Type B pancreatic cell (in vitro differentiated cells): ENCODE results near the gene RTRAF. TPM values are rescaled to one million over a fixed set of nuclear protein-coding genes. Genes with fewer than 3 reads are reported as not detected.
A peak's percentile ranks its signal among the peaks of the same experiment; 100 is the strongest.

Source experiments
- DNase-seq: peaks from one replicate; pipeline ENCODE4 v3.0.0; 2021; ENCODE audit warnings: mixed read lengths; ENCODE audit not compliant: unreplicated experiment; ENCODE audit errors: extremely low spot score
- H3K27ac Mint-ChIP-seq: 2 replicates; pipeline ENCODE4 v1.8.0; 2021; ENCODE audit warnings: mild to moderate bottlenecking, mixed read lengths
- H3K27me3 Mint-ChIP-seq: 2 replicates; pipeline ENCODE4 v1.8.0; 2021; ENCODE audit warnings: mixed read lengths
- H3K36me3 Mint-ChIP-seq: 2 replicates; pipeline ENCODE4 v1.8.0; 2021; ENCODE audit warnings: mixed read lengths
- H3K4me1 Mint-ChIP-seq: one replicate; pipeline ENCODE4 v1.8.0; 2021; ENCODE audit warnings: mixed read lengths; ENCODE audit not compliant: unreplicated experiment
- H3K4me3 Mint-ChIP-seq: 2 replicates; pipeline ENCODE4 v1.8.0; 2021; ENCODE audit warnings: mild to moderate bottlenecking, mixed read lengths
- H3K9me3 Mint-ChIP-seq: 2 replicates; pipeline ENCODE4 v1.8.0; 2021; ENCODE audit warnings: mixed read lengths
- total RNA-seq: library from RNA; stranded (reverse); gene quantifications from 2 replicates; pipeline ENCODE4 v1.2.1, GENCODE V29; 2021; ENCODE audit warnings: low replicate concordance
- TF ChIP-seq, protein P1 (sequence below): fragments of 200-600 bp; sonication (generic); conservative IDR thresholded peaks from 2 replicates; pipeline ENCODE4 v1.5.0; 2021; ENCODE audit warnings: antibody characterized with exemption, mild to moderate bottlenecking

Gene RTRAF
- total RNA-seq, 1 donor from 2014 or later = 206 TPM

DNA sequence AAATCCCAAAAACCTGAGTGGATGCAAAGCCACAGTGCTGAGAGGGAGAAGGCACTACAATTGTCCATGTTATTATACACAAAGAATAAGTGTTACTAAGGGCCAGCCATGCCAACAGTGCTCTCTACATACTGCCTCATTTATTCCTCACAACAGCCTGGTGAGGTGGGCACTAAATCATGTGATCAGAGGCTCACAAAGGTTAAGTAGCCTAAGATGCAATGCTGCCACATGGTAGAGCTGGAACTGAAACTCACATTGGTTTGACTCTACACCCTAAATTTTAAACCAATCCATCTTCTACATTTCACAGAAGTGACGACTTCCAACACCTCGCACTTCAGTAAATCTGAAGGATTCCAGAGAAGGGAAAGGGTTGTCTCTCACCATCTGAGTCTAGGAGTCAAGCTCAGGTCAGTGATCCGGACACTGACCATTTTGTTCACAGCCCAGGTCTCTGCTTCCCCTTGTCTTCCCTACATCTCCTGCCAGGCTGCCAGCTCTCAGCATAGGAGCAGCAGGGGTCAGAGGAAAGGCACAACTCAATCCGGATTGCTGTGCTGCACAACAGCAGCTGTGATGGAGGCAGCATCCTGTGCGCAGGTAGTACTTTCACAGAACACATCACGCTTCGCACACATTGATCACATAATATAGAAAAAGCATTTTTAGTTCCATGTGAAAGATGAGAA is 49.9 kb downstream of the RTRAF start:
- no peak for DNase-seq
- Mint-ChIP-seq H3K27ac (no peak overlapping the region), H3K27me3 (peaks cover 5% of the 10 kb centered on the region), H3K4me1 (peaks cover 6% of the 10 kb centered on the region), H3K9me3 (peaks cover 3% of the 10 kb centered on the region), H3K4me3 (no peak overlapping the region), H3K36me3 (peaks cover 14% of the 10 kb centered on the region)
- TF ChIP-seq, protein P1, sequence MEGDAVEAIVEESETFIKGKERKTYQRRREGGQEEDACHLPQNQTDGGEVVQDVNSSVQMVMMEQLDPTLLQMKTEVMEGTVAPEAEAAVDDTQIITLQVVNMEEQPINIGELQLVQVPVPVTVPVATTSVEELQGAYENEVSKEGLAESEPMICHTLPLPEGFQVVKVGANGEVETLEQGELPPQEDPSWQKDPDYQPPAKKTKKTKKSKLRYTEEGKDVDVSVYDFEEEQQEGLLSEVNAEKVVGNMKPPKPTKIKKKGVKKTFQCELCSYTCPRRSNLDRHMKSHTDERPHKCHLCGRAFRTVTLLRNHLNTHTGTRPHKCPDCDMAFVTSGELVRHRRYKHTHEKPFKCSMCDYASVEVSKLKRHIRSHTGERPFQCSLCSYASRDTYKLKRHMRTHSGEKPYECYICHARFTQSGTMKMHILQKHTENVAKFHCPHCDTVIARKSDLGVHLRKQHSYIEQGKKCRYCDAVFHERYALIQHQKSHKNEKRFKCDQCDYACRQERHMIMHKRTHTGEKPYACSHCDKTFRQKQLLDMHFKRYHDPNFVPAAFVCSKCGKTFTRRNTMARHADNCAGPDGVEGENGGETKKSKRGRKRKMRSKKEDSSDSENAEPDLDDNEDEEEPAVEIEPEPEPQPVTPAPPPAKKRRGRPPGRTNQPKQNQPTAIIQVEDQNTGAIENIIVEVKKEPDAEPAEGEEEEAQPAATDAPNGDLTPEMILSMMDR = no peak

DNA sequence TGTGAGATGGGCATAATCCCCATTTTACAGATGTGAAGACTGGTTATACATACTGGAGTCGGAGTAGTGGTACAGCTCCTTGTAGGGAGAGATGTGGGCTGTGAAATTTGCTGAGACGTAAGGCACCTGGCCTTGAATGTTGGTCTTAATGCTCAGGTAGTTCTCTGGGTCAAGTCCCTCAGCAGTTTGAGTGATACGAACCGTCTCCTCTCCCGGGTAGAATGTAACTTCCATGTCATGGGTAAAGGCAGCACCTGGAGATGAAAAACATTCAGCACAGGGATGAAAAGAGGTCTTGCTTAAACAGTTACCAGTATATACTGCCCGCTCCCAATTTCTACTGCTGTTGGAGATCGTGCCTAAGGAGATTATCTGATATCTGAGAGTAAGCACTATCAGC is 51.3 kb downstream of the RTRAF start:
- H3K27ac Mint-ChIP-seq = no peak overlapping the region
- DNase-seq = no peak
- H3K4me3 Mint-ChIP-seq = no peak overlapping the region
- H3K9me3 Mint-ChIP-seq = no peaks in the 10 kb centered on the region
- H3K36me3 Mint-ChIP-seq = peaks cover 7% of the 10 kb centered on the region
- TF ChIP-seq, protein P1 = no peak
- peaks cover 5% of the 10 kb centered on the region for H3K27me3 Mint-ChIP-seq
- H3K4me1 Mint-ChIP-seq = peaks cover 9% of the 10 kb centered on the region

DNA sequence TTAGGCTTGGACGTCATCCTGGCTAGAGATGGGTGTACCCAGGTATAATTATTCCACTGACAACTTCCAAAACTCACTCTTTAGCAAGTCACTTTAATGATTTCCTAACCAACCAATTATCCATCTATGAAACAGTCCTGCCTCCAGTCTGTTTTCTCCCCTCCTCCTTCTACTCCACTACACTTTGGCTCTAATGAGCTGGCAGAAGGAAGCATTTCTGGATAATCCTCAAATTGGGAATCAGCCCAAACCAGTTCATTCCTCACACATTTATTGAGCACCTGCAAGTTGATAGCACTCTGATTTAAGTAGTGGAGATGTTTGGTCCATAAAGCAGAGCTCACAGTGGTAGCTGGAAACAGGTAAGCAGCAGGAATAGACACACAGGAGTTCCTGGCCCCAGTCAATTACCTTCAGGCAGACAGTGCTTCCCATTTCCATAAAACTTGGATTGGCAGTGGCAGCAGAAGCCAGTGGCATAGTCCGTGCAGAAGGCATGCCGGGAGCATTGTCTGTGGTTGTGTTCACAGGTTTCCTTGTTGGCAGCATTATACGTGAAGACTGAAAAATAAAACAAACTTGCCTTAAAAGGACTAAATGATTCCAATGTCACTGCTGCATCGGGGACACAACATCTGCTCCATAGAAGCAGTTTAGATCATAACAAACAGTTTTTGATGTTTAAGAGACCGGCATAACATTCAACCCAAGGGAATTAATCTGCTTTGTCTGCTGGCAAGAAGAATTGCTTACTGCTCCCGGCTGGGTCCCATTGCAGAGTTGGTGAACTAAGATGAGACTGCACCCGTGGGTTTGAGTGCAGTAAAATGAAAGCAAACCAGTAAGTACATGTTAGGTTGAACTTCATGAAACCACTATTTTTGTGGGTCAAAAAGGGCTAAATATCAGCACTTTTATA is 53.3 kb downstream of the RTRAF start:
- H3K4me3 Mint-ChIP-seq = no peak overlapping the region
- no peaks in the 10 kb centered on the region for H3K9me3 Mint-ChIP-seq
- TF ChIP-seq, protein P1 = no peak
- H3K27me3 Mint-ChIP-seq = peaks cover 5% of the 10 kb centered on the region
- no peak overlapping the region for H3K27ac Mint-ChIP-seq
- H3K4me1 Mint-ChIP-seq = peaks cover 9% of the 10 kb centered on the region
- no peaks in the 10 kb centered on the region for H3K36me3 Mint-ChIP-seq
- no peak for DNase-seq

DNA sequence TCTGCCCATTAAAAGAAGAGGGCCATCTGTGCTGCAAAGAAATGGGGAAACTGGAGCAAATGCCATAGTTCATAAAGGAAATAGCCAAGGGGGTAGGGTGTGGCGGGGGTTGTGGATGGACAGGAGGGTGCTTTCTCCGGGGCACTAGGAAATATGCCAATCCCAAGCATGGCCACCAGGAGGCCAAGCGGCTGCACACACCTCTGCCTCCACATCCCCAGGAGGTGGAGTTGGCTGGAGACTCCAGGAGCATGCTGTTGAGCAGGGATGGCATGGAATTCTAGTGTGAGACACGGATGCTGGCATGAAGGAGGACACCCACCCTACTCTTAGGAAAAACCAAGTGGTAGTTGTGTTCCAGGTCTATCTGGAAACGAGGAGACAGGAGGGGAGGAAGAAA is 54.3 kb downstream of the RTRAF start:
- H3K27ac Mint-ChIP-seq = no peak overlapping the region
- DNase-seq = no peak
- no peaks in the 10 kb centered on the region for H3K9me3 Mint-ChIP-seq
- no peaks in the 10 kb centered on the region for H3K36me3 Mint-ChIP-seq
- TF ChIP-seq, protein P1 = peak; percentile 79
- peaks cover 13% of the 10 kb centered on the region for H3K4me1 Mint-ChIP-seq
- no peak overlapping the region for H3K4me3 Mint-ChIP-seq
- H3K27me3 Mint-ChIP-seq = peaks cover 5% of the 10 kb centered on the region

DNA sequence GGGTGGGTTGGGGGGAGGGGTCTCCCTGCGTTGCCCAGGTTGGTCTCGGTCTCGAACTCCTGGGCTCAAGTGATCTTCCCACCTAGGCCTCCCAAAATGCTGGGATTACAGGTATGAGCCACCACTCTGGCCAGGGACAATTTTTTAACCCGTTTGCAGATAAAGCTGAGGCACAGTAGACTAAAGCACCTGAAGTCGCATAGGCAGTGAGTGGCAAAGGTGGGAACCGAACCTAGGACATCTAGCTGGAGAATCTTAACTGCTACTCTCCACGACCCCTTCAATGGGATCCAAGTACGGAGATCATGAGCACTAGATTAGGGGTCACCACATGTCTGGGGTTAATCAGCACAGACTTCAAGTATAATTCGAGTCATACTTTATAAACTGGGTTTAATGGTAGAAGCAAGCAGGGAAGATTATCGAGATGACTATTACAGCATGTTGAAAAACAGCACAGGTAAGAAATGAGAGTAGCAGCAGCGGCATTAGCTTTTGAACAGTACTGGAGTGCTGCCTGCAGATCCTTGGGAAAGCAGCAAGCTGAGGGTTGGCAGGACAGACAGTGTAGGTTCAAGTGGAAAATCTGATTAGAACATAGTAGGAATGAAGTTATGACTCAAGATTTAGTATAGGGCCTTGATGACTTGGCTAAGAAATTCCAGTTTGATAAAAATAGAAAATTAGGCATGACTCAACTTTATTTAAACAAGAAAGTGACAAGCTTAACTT is 55.6 kb downstream of the RTRAF start:
- no peaks in the 10 kb centered on the region for H3K9me3 Mint-ChIP-seq
- H3K27ac Mint-ChIP-seq = no peak overlapping the region
- no peaks in the 10 kb centered on the region for H3K36me3 Mint-ChIP-seq
- no peak overlapping the region for H3K4me3 Mint-ChIP-seq
- H3K4me1 Mint-ChIP-seq = peaks cover 15% of the 10 kb centered on the region
- peaks cover 5% of the 10 kb centered on the region for H3K27me3 Mint-ChIP-seq
- TF ChIP-seq, protein P1 = no peak
- no peak for DNase-seq
